Gastrocnemius medialis (tissue), 4 donors: ENCODE results near the gene AP1M2.

Experiments
- POLR2A ChIP-seq, 2 donors: fragments of 450-650 bp; IDR thresholded peaks; one replicate each; pipeline ENCODE4 v1.6.1; 2017; ENCODE audit warnings: antibody characterized with exemption in 2 of 2, mild to moderate bottlenecking in 2 of 2, moderate library complexity in 2 of 2
- TF ChIP-seq, protein P1 (sequence below), 5 experiments: fragments of 450-650 bp in 3 of 5; fragments of 200-600 bp in 2 of 5; sonication (generic) in 2 of 5; IDR thresholded peaks in 4 of 5; conservative IDR thresholded peaks in 1 of 5; 1 replicate in 4 of 5; 2 replicates in 1 of 5; pipeline ENCODE4 v1.5.1; 2016 to 2019; ENCODE audit warnings: antibody characterized with exemption in 5 of 5, mild to moderate bottlenecking in 3 of 5, moderate library complexity in 3 of 5

GRCh38 chr19:10544242-10544752, 42.8 kb downstream of the AP1M2 start:
- TF ChIP-seq, protein P1, sequence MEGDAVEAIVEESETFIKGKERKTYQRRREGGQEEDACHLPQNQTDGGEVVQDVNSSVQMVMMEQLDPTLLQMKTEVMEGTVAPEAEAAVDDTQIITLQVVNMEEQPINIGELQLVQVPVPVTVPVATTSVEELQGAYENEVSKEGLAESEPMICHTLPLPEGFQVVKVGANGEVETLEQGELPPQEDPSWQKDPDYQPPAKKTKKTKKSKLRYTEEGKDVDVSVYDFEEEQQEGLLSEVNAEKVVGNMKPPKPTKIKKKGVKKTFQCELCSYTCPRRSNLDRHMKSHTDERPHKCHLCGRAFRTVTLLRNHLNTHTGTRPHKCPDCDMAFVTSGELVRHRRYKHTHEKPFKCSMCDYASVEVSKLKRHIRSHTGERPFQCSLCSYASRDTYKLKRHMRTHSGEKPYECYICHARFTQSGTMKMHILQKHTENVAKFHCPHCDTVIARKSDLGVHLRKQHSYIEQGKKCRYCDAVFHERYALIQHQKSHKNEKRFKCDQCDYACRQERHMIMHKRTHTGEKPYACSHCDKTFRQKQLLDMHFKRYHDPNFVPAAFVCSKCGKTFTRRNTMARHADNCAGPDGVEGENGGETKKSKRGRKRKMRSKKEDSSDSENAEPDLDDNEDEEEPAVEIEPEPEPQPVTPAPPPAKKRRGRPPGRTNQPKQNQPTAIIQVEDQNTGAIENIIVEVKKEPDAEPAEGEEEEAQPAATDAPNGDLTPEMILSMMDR (IDR thresholded peaks at IDR 0.05 in 4 of 5, conservative IDR thresholded peaks at IDR 0.05 in 1 of 5): no peak
- no peak for TF ChIP-seq POLR2A (IDR thresholded peaks at IDR 0.05)
